GM23338 (cell line): Measurements from ENCODE around the gene ACTG1. TPM values are rescaled to one million over a fixed set of nuclear protein-coding genes. Genes with fewer than 3 reads are reported as not detected.

ENCODE experiments used
- ATAC-seq: fragments of 200-7000 bp; cut with Tn5 transposase; 3 replicates; pipeline ENCODE4 v1.9.1; 2020
- DNase-seq: peaks from one replicate; pipeline ENCODE4 v3.0.0-alpha.2; 2015; ENCODE audit warnings: low spot score
- H2AFZ ChIP-seq: fragments of 200-600 bp; sonication (generic); 2 replicates; pipeline ENCODE4 v1.8.0; 2016; ENCODE audit warnings: antibody characterized with exemption, mild to moderate bottlenecking, moderate library complexity
- H3F3A ChIP-seq: fragments of 200-600 bp; sonication (generic); replicated peaks from 2 replicates; pipeline ENCODE4 v1.8.0; 2017; ENCODE audit warnings: antibody characterized with exemption, mixed run types, low read depth
- H3K27ac ChIP-seq: fragments of 200-600 bp; sonication (generic); 2 replicates; pipeline ENCODE4 v1.6.1; 2016; ENCODE audit warnings: low read depth
- H3K27me3 ChIP-seq: fragments of 200-600 bp; sonication (generic); 2 replicates; pipeline ENCODE4 v1.8.0; 2016; ENCODE audit warnings: mild to moderate bottlenecking, mixed run types, moderate library complexity; ENCODE audit not compliant: insufficient read depth
- H3K36me3 ChIP-seq: fragments of 200-600 bp; sonication (generic); 2 replicates; pipeline ENCODE4 v1.8.0; 2016; ENCODE audit warnings: mild to moderate bottlenecking; ENCODE audit not compliant: insufficient read depth
- H3K4me1 ChIP-seq: fragments of 200-600 bp; sonication (generic); 2 replicates; pipeline ENCODE4 v1.8.0; 2016; ENCODE audit warnings: mild to moderate bottlenecking, moderate library complexity; ENCODE audit not compliant: insufficient read depth
- H3K4me2 ChIP-seq: fragments of 200-600 bp; sonication (generic); 2 replicates; pipeline ENCODE4 v1.7.1; 2017; ENCODE audit warnings: mixed run types
- H3K4me3 ChIP-seq: fragments of 200-600 bp; sonication (generic); 2 replicates; pipeline ENCODE4 v1.6.1; 2016; ENCODE audit warnings: mixed run types
- H3K79me2 ChIP-seq: fragments of 200-600 bp; sonication (generic); replicated peaks from 2 replicates; pipeline ENCODE4 v1.8.0; 2017; ENCODE audit warnings: mild to moderate bottlenecking; ENCODE audit not compliant: insufficient read depth
- H3K9me2 ChIP-seq: fragments of 200-600 bp; sonication (generic); 2 replicates; pipeline ENCODE4 v1.8.0; 2017; ENCODE audit not compliant: insufficient read depth
- H4K20me1 ChIP-seq: fragments of 200-600 bp; sonication (generic); replicated peaks from 2 replicates; pipeline ENCODE4 v1.8.0; 2017; ENCODE audit warnings: mild to moderate bottlenecking; ENCODE audit not compliant: insufficient read depth
- H3K27ac Mint-ChIP-seq: 2 replicates; pipeline ENCODE4 v1.8.0; 2020; ENCODE audit warnings: inconsistent platforms, mild to moderate bottlenecking, moderate library complexity, mixed read lengths
- H3K27me3 Mint-ChIP-seq: 3 replicates; pipeline ENCODE4 v1.8.0; 2022; ENCODE audit warnings: low read depth, mild to moderate bottlenecking, moderate library complexity, mixed read lengths, inconsistent platforms; ENCODE audit not compliant: insufficient read depth, poor library complexity
- H3K36me3 Mint-ChIP-seq: 3 replicates; pipeline ENCODE4 v1.8.0; 2021; ENCODE audit warnings: low read depth, mild to moderate bottlenecking, inconsistent platforms, moderate library complexity, mixed read lengths
- H3K4me1 Mint-ChIP-seq: 3 replicates; pipeline ENCODE4 v1.8.0; 2020; ENCODE audit warnings: mild to moderate bottlenecking, inconsistent platforms, mixed read lengths
- H3K4me3 Mint-ChIP-seq: 3 replicates; pipeline ENCODE4 v1.8.0; 2021; ENCODE audit warnings: moderate library complexity, mild to moderate bottlenecking, inconsistent platforms, mixed read lengths
- H3K9me3 Mint-ChIP-seq: 3 replicates; pipeline ENCODE4 v1.8.0; 2020; ENCODE audit warnings: moderate library complexity, mild to moderate bottlenecking, inconsistent platforms, mixed read lengths
- CREB1 ChIP-seq: fragments of 250-450 bp; sonication (Bioruptor Pico); IDR thresholded peaks from 2 replicates; pipeline ENCODE4 v1.5.0; 2020; ENCODE audit warnings: low read depth, mild to moderate bottlenecking, moderate library complexity
- CTCF ChIP-seq, 2 experiments: fragments of 200-600 bp in 1 of 2; sonication (generic) in 1 of 2; conservative IDR thresholded peaks; 2 replicates each; pipeline versions ENCODE4 v1.5.1 to v1.6.1; 2016 to 2017; ENCODE audit warnings: antibody characterized with exemption in 2 of 2, low read depth in 2 of 2, mild to moderate bottlenecking in 2 of 2, moderate library complexity in 1 of 2
- ETS1 ChIP-seq: IDR thresholded peaks from 2 replicates; pipeline ENCODE4 v1.6.1; 2016; ENCODE audit warnings: antibody characterized with exemption
- EZH2 ChIP-seq: fragments of 200-600 bp; sonication (generic); IDR thresholded peaks from one replicate; pipeline ENCODE4 v1.8.0; 2017; ENCODE audit warnings: antibody characterized with exemption, mild to moderate bottlenecking, low read depth; ENCODE audit not compliant: unreplicated experiment
- EZH2phosphoT487 ChIP-seq: fragments of 200-600 bp; sonication (generic); IDR thresholded peaks from one replicate; pipeline ENCODE4 v1.8.1; 2018; ENCODE audit warnings: antibody characterized with exemption; ENCODE audit not compliant: unreplicated experiment
- JUNB ChIP-seq: IDR thresholded peaks from one replicate; pipeline ENCODE4 v1.6.1; 2016; ENCODE audit warnings: antibody characterized with exemption; ENCODE audit not compliant: unreplicated experiment
- NANOG ChIP-seq: IDR thresholded peaks from 2 replicates; pipeline ENCODE4 v1.6.1; 2016; ENCODE audit warnings: antibody characterized with exemption, borderline replicate concordance
- POLR2AphosphoS5 ChIP-seq: IDR thresholded peaks from 2 replicates; pipeline ENCODE4 v1.6.1; 2016; ENCODE audit warnings: antibody characterized with exemption, low read depth
- REST ChIP-seq: IDR thresholded peaks from one replicate; pipeline ENCODE4 v1.6.1; 2018; ENCODE audit warnings: antibody characterized with exemption; ENCODE audit not compliant: unreplicated experiment
- STAT1 ChIP-seq: IDR thresholded peaks from one replicate; pipeline ENCODE4 v1.6.1; 2016; ENCODE audit warnings: antibody characterized with exemption; ENCODE audit not compliant: unreplicated experiment
- ZNF114 ChIP-seq: fragments of 250-450 bp; sonication (Bioruptor Pico); IDR thresholded peaks from 2 replicates; pipeline ENCODE4 v1.5.0; 2020; ENCODE audit warnings: mild to moderate bottlenecking, moderate library complexity
- ZNF331 ChIP-seq: fragments of 250-450 bp; sonication (Bioruptor Pico); IDR thresholded peaks from 2 replicates; pipeline ENCODE4 v1.5.0; 2020; ENCODE audit warnings: low read depth, mild to moderate bottlenecking, moderate library complexity
- polyA plus RNA-seq: library from polyadenylated mRNA; unstranded; fragments of >200 nt; fragmentation: Nextera tagmentation; extraction: Ambion mirVana; gene quantifications from 2 replicates; pipeline ENCODE4 v1.2.1, GENCODE V29; 2016
- total RNA-seq: library from RNA; depleted of rRNA; stranded (reverse); fragments of >200 nt; shearing (Covaris generic); gene quantifications from 2 replicates; pipeline ENCODE4 v1.2.3, GENCODE V29; 2014

Gene ACTG1
- total and polyA plus RNA-seq, 2 experiments from 2014 or later = 1,867 to 4,739 TPM

- no peak for TF ChIP-seq POLR2AphosphoS5
- no peak for TF ChIP-seq NANOG
- no peak for TF ChIP-seq CTCF (conservative IDR thresholded peaks at IDR 0.05; ENCODE audit: low read depth in 2 of 2)
- TF ChIP-seq EZH2phosphoT487 = no peak
- no peak for TF ChIP-seq ZNF114 (CRISPR knock-in tag)
- no peak for TF ChIP-seq REST
- TF ChIP-seq EZH2 = no peak
- no peak for TF ChIP-seq CREB1 (CRISPR knock-in tag)
- no peak for TF ChIP-seq STAT1
- TF ChIP-seq ZNF331 (CRISPR knock-in tag) = no peak
- no peaks in the 10 kb centered on the region for H3K4me1 ChIP-seq
- ATAC-seq = no peak
These were observed 28.5 kb upstream of the ACTG1 start for GRCh38 chr17:81541123-81541522.

GRCh38 chr17:81540676-81541027 is 28.1 kb upstream of the ACTG1 start:
- H3K9me3 Mint-ChIP-seq = no peaks in the 10 kb centered on the region; the same call in 2 of the 3 replicates
- Histone ChIP-seq H3K27ac (no peak overlapping the region), H4K20me1 (no peaks in the 10 kb centered on the region), H3K4me2 (no peak overlapping the region), H2AFZ (no peak overlapping the region), H3F3A (no peaks in the 10 kb centered on the region), H3K36me3 (no peaks in the 10 kb centered on the region), H3K27me3 (peaks cover 13% of the 10 kb centered on the region), H3K9me2 (no peaks in the 10 kb centered on the region), H3K4me1 (no peaks in the 10 kb centered on the region), H3K4me3 (no peak overlapping the region), H3K79me2 (no peaks in the 10 kb centered on the region)
- no peak overlapping the region for H3K27ac Mint-ChIP-seq
- no peak for DNase-seq
- no peak for ATAC-seq
- peaks cover 15% of the 10 kb centered on the region for H3K27me3 Mint-ChIP-seq
- H3K4me1 Mint-ChIP-seq = peaks cover 7% of the 10 kb centered on the region
- H3K4me3 Mint-ChIP-seq = no peak overlapping the region
- H3K36me3 Mint-ChIP-seq = peaks cover 6% of the 10 kb centered on the region; the same call in 2 of the 3 replicates
- TF ChIP-seq NANOG (no peak), JUNB (no peak), ZNF114 (CRISPR knock-in tag) (no peak), STAT1 (no peak), ETS1 (no peak), EZH2phosphoT487 (no peak), CREB1 (CRISPR knock-in tag) (no peak), ZNF331 (CRISPR knock-in tag) (no peak), POLR2AphosphoS5 (no peak), REST (no peak), EZH2 (no peak)

More at GRCh38 chr17:81541123-81541522, 28.5 kb upstream of the ACTG1 start:
- no peaks in the 10 kb centered on the region for H3F3A ChIP-seq
- no peaks in the 10 kb centered on the region for H3K36me3 ChIP-seq
- Mint-ChIP-seq H3K36me3 (peaks cover 10% of the 10 kb centered on the region), H3K27me3 (peaks cover 10% of the 10 kb centered on the region), H3K9me3 (no peaks in the 10 kb centered on the region; the same call in 2 of the 3 replicates), H3K4me3 (no peak overlapping the region), H3K27ac (no peak overlapping the region), H3K4me1 (peaks cover 6% of the 10 kb centered on the region)
- no peak overlapping the region for H3K27ac ChIP-seq
- no peak for DNase-seq
- H3K4me2 ChIP-seq = no peak overlapping the region
- no peak overlapping the region for H2AFZ ChIP-seq
- no peaks in the 10 kb centered on the region for H3K9me2 ChIP-seq
- no peaks in the 10 kb centered on the region for H4K20me1 ChIP-seq
- H3K27me3 ChIP-seq = peaks cover 8% of the 10 kb centered on the region
- H3K79me2 ChIP-seq = no peaks in the 10 kb centered on the region
- no peak overlapping the region for H3K4me3 ChIP-seq
